ENCODE results near the gene ZNF787.

ZNF787 gene

GRCh38 chr19:56123266-56123891 lies 2.3 kb upstream of the ZNF787 start:
- DNase-seq (ENCODE audit: extremely low read depth in 1 of 2, low read depth in 1 of 2), result no peak

GRCh38 chr19:56120371-56121179 lies 520 bp downstream of the ZNF787 start:
- peak in 1 of 2 donors; percentile 72 for DNase-seq (ENCODE audit: extremely low read depth in 1 of 2, low read depth in 1 of 2)

- no peak for DNase-seq (ENCODE audit: extremely low read depth in 1 of 2, low read depth in 1 of 2)
These were observed 1.1 kb downstream of the ZNF787 start for GRCh38 chr19:56120002-56120370.

- DNase-seq (ENCODE audit: extremely low read depth in 1 of 2, low read depth in 1 of 2), result no peak
These were observed 1.5 kb downstream of the ZNF787 start for GRCh38 chr19:56119582-56119978.

- no peak for DNase-seq (ENCODE audit: extremely low read depth in 1 of 2, low read depth in 1 of 2)
These were observed 2.2 kb downstream of the ZNF787 start for GRCh38 chr19:56118666-56119581.

- no peak for DNase-seq (ENCODE audit: extremely low read depth in 1 of 2, low read depth in 1 of 2)
These were observed 3.2 kb downstream of the ZNF787 start for GRCh38 chr19:56117889-56118288.

GRCh38 chr19:56117376-56117884 lies 3.7 kb downstream of the ZNF787 start:
- no peak for DNase-seq (ENCODE audit: extremely low read depth in 1 of 2, low read depth in 1 of 2)

GRCh38 chr19:56116606-56117005 lies 4.5 kb downstream of the ZNF787 start:
- no peak for DNase-seq (ENCODE audit: extremely low read depth in 1 of 2, low read depth in 1 of 2)

- DNase-seq (ENCODE audit: extremely low read depth in 1 of 2, low read depth in 1 of 2), result no peak
These were observed 5.6 kb downstream of the ZNF787 start for GRCh38 chr19:56115490-56115889.

- DNase-seq (ENCODE audit: extremely low read depth in 1 of 2, low read depth in 1 of 2), result no peak
These were observed 6.4 kb downstream of the ZNF787 start for GRCh38 chr19:56114778-56115110.

- DNase-seq (ENCODE audit: extremely low read depth in 1 of 2, low read depth in 1 of 2), result no peak
These were observed 6.9 kb downstream of the ZNF787 start for GRCh38 chr19:56114051-56114777.

GRCh38 chr19:56113074-56113632 lies 7.9 kb downstream of the ZNF787 start:
- no peak for DNase-seq (ENCODE audit: extremely low read depth in 1 of 2, low read depth in 1 of 2)

GRCh38 chr19:56112313-56112709 lies 8.8 kb downstream of the ZNF787 start:
- no peak for DNase-seq (ENCODE audit: extremely low read depth in 1 of 2, low read depth in 1 of 2)

GRCh38 chr19:56111601-56112312 lies 9.3 kb downstream of the ZNF787 start:
- no peak for DNase-seq (ENCODE audit: extremely low read depth in 1 of 2, low read depth in 1 of 2)

- DNase-seq (ENCODE audit: extremely low read depth in 1 of 2, low read depth in 1 of 2), result no peak
These were observed 10.3 kb downstream of the ZNF787 start for GRCh38 chr19:56110515-56111448.

GRCh38 chr19:56109226-56109625 lies 11.9 kb downstream of the ZNF787 start:
- no peak for DNase-seq (ENCODE audit: extremely low read depth in 1 of 2, low read depth in 1 of 2)

- DNase-seq (ENCODE audit: extremely low read depth in 1 of 2, low read depth in 1 of 2), result no peak
These were observed 12.5 kb downstream of the ZNF787 start for GRCh38 chr19:56108447-56109195.

All from activated CD8-positive, alpha-beta memory T cell treated with anti-CD3 and anti-CD28 coated beads for 1 hour (primary cell).